ENCODE measurements around the gene ITSN1.

ITSN1 gene

DNA sequence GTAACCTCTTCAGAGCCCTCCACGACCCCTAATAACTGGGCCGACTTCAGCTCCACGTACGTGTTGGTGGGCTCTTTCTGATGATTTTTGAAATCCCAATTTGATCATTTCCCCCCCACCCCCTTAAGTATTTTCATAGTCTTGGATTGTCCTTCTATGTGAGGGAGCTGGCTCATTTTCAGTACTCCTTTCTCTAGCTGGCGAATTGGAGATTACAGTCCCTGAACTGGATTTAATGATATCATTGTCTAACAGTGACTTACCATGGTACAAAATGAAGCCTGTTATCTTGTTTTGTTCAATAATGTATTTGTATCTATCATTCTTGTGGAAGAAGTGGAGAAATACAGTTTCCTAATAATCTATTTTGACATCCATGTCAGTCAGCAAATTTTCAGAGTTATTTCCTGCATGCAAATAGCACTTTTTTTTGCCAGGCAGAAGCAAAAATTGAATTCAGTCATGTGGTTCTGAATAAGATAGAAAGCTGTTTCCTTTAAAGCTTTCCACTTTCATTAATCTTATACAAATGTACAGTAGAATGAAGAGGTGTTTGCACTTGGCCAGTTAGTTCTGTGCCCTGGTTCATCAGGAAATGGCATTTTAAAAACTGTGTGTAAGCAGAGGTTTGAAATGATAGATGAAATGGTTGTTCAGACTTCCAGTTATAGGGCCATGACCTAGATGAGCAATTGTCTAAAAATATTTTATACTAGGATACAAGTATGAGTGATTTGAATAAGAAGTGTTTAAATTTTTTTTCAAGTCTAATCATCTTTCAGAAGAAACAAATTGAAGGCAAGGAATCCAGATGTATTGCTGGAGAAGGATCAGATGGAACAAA lies 169.1 kb downstream of the ITSN1 start:
- TF ChIP-seq, protein P1, sequence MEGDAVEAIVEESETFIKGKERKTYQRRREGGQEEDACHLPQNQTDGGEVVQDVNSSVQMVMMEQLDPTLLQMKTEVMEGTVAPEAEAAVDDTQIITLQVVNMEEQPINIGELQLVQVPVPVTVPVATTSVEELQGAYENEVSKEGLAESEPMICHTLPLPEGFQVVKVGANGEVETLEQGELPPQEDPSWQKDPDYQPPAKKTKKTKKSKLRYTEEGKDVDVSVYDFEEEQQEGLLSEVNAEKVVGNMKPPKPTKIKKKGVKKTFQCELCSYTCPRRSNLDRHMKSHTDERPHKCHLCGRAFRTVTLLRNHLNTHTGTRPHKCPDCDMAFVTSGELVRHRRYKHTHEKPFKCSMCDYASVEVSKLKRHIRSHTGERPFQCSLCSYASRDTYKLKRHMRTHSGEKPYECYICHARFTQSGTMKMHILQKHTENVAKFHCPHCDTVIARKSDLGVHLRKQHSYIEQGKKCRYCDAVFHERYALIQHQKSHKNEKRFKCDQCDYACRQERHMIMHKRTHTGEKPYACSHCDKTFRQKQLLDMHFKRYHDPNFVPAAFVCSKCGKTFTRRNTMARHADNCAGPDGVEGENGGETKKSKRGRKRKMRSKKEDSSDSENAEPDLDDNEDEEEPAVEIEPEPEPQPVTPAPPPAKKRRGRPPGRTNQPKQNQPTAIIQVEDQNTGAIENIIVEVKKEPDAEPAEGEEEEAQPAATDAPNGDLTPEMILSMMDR (IDR thresholded peaks at IDR 0.05; ENCODE audit: control extremely low read depth, extremely low read depth, low read depth, missing control alignments): no peak
- ChIA-PET POLR2A (interaction anchor here (0.7 kb wide), 1 partner anchor 204 kb away, joined by 3 read pairs; no protein-coding TSS in a partner anchor), CTCF (interaction anchor here (1.2 to 2.0 kb wide), 2 partner anchors 9 to 10 kb away, joined by 3 to 5 read pairs; no protein-coding TSS in a partner anchor)
- DNase-seq (ENCODE audit: extremely low spot score): no peak

DNA sequence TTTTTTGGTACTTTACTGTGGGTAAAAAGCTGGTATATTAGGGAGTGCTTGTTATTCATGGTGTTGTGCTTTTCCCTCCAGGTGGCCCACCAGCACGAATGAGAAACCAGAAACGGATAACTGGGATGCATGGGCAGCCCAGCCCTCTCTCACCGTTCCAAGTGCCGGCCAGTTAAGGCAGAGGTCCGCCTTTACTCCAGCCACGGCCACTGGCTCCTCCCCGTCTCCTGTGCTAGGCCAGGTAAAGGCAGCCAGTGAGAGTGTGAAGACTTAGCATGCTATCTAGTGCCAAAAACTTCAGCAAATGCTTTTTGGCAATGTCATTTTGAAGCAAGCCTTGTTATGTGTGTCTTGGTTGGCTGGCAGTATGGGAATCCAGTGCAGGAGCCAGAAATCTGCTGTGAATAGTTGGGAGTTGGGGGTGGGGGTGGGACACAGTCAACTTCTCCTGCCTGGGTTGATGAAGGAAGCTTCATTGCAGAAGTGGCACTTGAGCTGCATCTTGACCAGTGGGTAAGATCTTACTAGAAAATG lies 171.6 kb downstream of the ITSN1 start:
- TF ChIP-seq, protein P1 (IDR thresholded peaks at IDR 0.05; ENCODE audit: control extremely low read depth, extremely low read depth, low read depth, missing control alignments): no peak
- ChIA-PET CTCF (no interaction called here), POLR2A (no interaction called here)

DNA sequence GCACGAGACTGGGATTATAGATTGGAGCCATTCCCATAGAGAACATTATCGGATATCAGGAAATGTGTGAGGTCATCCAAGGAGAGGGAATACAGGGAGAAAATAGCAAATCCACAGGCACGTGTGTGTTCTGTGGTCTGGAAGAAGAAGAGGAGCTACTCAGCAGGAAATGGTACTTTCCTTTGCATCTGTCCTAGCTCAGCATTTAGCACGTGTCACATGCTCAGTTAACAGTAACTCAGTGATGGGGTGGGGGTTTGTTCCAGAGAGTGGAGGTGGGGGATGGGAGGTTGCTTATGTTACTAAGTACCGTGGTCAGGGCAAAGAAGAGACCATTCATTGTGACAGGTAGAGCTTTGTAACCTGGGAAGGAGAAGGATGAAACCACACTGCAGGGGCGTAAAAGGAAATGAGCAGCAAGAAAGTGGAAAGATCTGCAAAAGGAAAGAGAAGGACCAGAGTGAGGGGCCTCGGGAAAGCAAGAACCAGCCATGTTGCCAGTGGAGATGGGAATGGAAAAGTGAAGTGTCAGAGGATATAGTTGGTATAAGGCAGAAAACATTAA lies 172.9 kb downstream of the ITSN1 start:
- CTCF ChIA-PET: interaction anchor here (1.3 to 1.8 kb wide), 2 partner anchors 10 to 27 kb away, joined by 3 to 5 read pairs; no protein-coding TSS in a partner anchor
- TF ChIP-seq, protein P1 (IDR thresholded peaks at IDR 0.05; ENCODE audit: control extremely low read depth, extremely low read depth, low read depth, missing control alignments): no peak
- no peak for DNase-seq (ENCODE audit: extremely low spot score)
- POLR2A ChIA-PET: interaction anchor here (0.6 kb wide), 1 partner anchor 34 kb away, joined by 3 read pairs; no protein-coding TSS in a partner anchor

More for the DNA sequence above, 171.6 kb downstream of the ITSN1 start:
- no peak for DNase-seq (ENCODE audit: extremely low spot score)

DNA sequence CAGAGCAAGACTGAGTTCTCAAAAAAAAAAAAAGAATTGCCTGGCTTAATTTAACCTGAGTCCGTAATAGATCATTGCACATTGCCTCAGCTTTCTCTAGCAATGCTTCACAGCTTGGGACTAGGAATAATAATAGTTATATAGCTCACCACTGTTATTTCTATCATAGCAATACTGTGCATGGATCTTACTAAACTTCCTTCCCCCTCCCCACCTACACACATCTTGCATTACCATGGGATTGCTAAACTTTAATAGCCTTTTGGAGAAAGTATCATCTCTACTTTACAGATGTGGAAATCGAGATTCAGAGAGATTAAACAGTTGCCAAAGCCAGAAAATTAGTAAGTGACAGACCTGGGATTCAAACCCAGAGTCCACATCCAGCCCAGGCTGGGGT lies 173.9 kb downstream of the ITSN1 start:
- POLR2A ChIA-PET: no interaction called here
- TF ChIP-seq, protein P1 (IDR thresholded peaks at IDR 0.05; ENCODE audit: control extremely low read depth, extremely low read depth, low read depth, missing control alignments): no peak

DNA sequence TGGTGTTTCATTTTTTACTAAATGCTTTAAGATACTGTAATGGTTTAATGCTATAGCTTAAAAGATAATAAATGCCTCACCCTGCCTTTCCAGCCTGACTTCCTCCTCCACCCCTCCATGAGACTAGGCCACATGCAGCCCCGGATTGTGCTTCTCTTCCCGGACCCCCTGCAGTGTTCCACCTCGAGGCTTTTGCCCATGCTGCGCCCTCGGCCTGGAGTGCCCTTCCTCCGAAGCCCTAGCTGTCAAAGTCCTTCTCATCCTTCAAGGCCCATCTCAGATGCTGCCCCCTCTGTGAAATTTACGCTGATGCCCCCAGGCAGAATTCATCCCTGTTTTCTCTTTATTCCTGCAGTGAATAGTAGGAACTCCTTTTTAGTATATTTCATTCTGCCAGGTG lies 174.8 kb downstream of the ITSN1 start:
- ChIA-PET CTCF (no interaction called here), POLR2A (no interaction called here)
- TF ChIP-seq, protein P1 (IDR thresholded peaks at IDR 0.05; ENCODE audit: control extremely low read depth, extremely low read depth, low read depth, missing control alignments): no peak
- no peak for DNase-seq (ENCODE audit: extremely low spot score)

More for the DNA sequence above, 173.9 kb downstream of the ITSN1 start:
- DNase-seq (ENCODE audit: extremely low spot score): no peak
- CTCF ChIA-PET: interaction anchor here (1.3 to 1.8 kb wide), 2 partner anchors 11 to 26 kb away, joined by 3 to 5 read pairs; no protein-coding TSS in a partner anchor

- TF ChIP-seq, protein P1 (IDR thresholded peaks at IDR 0.05; ENCODE audit: control extremely low read depth, extremely low read depth, low read depth, missing control alignments): no peak
- ChIA-PET CTCF (no interaction called here), POLR2A (no interaction called here)
- DNase-seq (ENCODE audit: extremely low spot score): no peak
Observed at GRCh38 chr21:33817663-33818451, 175.6 kb downstream of the ITSN1 start.

Measured in GM10248 (cell line).